ENCODE measurements around the gene CRYGN. TPM values are rescaled to one million over a fixed set of nuclear protein-coding genes. Genes with fewer than 3 reads are reported as not detected.

Gene CRYGN
- total RNA-seq, 3 donors from 2014 or later, result 0.51 TPM; not detected in 2

DNA sequence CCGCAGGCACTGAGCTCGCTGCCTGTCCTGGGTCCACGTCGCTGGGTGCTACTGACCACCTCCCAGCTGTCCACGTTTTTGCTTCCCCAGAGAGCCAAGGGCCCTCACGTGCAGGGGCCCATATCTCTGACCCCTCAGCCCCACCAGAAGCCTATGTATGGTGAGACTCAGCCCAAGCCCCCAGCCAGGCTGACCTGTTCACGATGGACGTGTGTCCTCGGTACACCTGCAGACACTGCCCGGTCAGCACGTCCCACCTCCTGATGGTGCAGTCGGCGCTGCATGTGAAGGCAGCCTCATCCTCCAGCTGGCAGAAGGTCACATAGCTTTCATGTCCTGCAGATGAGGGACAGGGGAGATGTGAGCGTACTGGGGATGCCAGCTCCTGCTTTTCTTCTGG is 40.0 kb downstream of the CRYGN start:
- ATAC-seq (no peak), DNase-seq (peak in 1 of 3 donors; percentile 7)
- intact Hi-C loops (cut with DNase I, micrococcal nuclease), result no loop called here
- Histone ChIP-seq H3K4me1 (ENCODE audit: low read depth) (no peaks in the 10 kb centered on the region), H3K36me3 (ENCODE audit: low read depth) (no peaks in the 10 kb centered on the region), H3K4me3 (no peak overlapping the region), H3K9me3 (no peaks in the 10 kb centered on the region)
- TF ChIP-seq CTCF (IDR thresholded peaks at IDR 0.05), result no peak

GRCh38 chr7:151399305-151399601 is 40.7 kb downstream of the CRYGN start:
- no peak for TF ChIP-seq CTCF (IDR thresholded peaks at IDR 0.05)
- Histone ChIP-seq H3K36me3 (ENCODE audit: low read depth) (no peaks in the 10 kb centered on the region), H3K9me3 (no peaks in the 10 kb centered on the region), H3K4me1 (ENCODE audit: low read depth) (no peaks in the 10 kb centered on the region), H3K4me3 (no peak overlapping the region)
- ATAC-seq (no peak), DNase-seq (no peak)
- intact Hi-C loops (cut with DNase I, micrococcal nuclease), result no loop called here

GRCh38 chr7:151398446-151399304 is 41.3 kb downstream of the CRYGN start:
- intact Hi-C loops (cut with DNase I, micrococcal nuclease), result no loop called here
- Histone ChIP-seq H3K9me3 (no peaks in the 10 kb centered on the region), H3K36me3 (ENCODE audit: low read depth) (no peaks in the 10 kb centered on the region), H3K4me1 (ENCODE audit: low read depth) (no peaks in the 10 kb centered on the region), H3K4me3 (no peak overlapping the region)
- no peak for TF ChIP-seq CTCF (IDR thresholded peaks at IDR 0.05)
- ATAC-seq, result no peak
- DNase-seq, result no peak

GRCh38 chr7:151397026-151397425 is 42.9 kb downstream of the CRYGN start:
- intact Hi-C loops (cut with DNase I, micrococcal nuclease), result no loop called here
- DNase-seq, result peak in 1 of 3 donors; percentile 37
- Histone ChIP-seq H3K4me1 (ENCODE audit: low read depth) (no peaks in the 10 kb centered on the region), H3K4me3 (no peak overlapping the region), H3K36me3 (ENCODE audit: low read depth) (no peaks in the 10 kb centered on the region), H3K9me3 (no peaks in the 10 kb centered on the region)
- no peak for TF ChIP-seq CTCF (IDR thresholded peaks at IDR 0.05)
- ATAC-seq, result no peak

- intact Hi-C loops (cut with DNase I, micrococcal nuclease), result no loop called here
- Histone ChIP-seq H3K4me1 (ENCODE audit: low read depth) (no peaks in the 10 kb centered on the region), H3K4me3 (no peak overlapping the region), H3K36me3 (ENCODE audit: low read depth) (no peaks in the 10 kb centered on the region), H3K9me3 (no peaks in the 10 kb centered on the region)
- TF ChIP-seq CTCF (IDR thresholded peaks at IDR 0.05), result no peak
- peak in 1 of 3 donors; percentile 42 for DNase-seq
- no peak for ATAC-seq
Observed at GRCh38 chr7:151396328-151396970, 43.5 kb downstream of the CRYGN start.
